HG03575 (cell line): ENCODE measurements around the gene AGAP3.
"Not testable (repeated sequence)": the region's sequence is repeated elsewhere in the genome, so short reads cannot be mapped to it uniquely, and the experiment has no call there.

Experiments used
- ATAC-seq: cut with Tn5 transposase; IDR thresholded peaks from one replicate; pipeline ENCODE4 v1.9.1; 2021; ENCODE audit not compliant: unreplicated experiment, insufficient number of reproducible peaks, low FRiP score; ENCODE audit errors: extremely low read depth

Gene AGAP3

GRCh38 chr7:151085691-151086620 is at the start of gene AGAP3:
TSS of gene AGAP3 (plus strand) at chr7:151086475. CDS start at chr7:151086742, 267 bp downstream.
- ATAC-seq, result no peak

- ATAC-seq, result no peak
These were observed 47.1 kb upstream of the AGAP3 start for GRCh38 chr7:151038951-151039849.

GRCh38 chr7:151039850-151040548 is 46.3 kb upstream of the AGAP3 start:
- no peak for ATAC-seq

- no peak for ATAC-seq
These were observed 45.5 kb upstream of the AGAP3 start for GRCh38 chr7:151040616-151041375.

GRCh38 chr7:151043449-151043848 is 42.8 kb upstream of the AGAP3 start:
- not testable (repeated sequence) for ATAC-seq

GRCh38 chr7:151043959-151044358 is 42.3 kb upstream of the AGAP3 start:
- no peak for ATAC-seq

- no peak for ATAC-seq
These were observed 41.0 kb upstream of the AGAP3 start for GRCh38 chr7:151045262-151045661.

GRCh38 chr7:151045967-151046366 is 40.3 kb upstream of the AGAP3 start:
- ATAC-seq, result no peak

- ATAC-seq, result no peak
These were observed 39.4 kb upstream of the AGAP3 start for GRCh38 chr7:151046603-151047573.

GRCh38 chr7:151047976-151048815 is 38.1 kb upstream of the AGAP3 start, which contains the start of gene ASIC3:
TSS of gene ASIC3 (plus strand) at chr7:151048531. CDS start at chr7:151048886, 355 bp downstream.
- no peak for ATAC-seq

- ATAC-seq, result no peak
These were observed 37.3 kb upstream of the AGAP3 start for GRCh38 chr7:151048911-151049463.

GRCh38 chr7:151051108-151051507 is 35.2 kb upstream of the AGAP3 start:
- ATAC-seq, result no peak

GRCh38 chr7:151053096-151053495 is 33.2 kb upstream of the AGAP3 start:
- no peak for ATAC-seq

- no peak for ATAC-seq
These were observed 32.5 kb upstream of the AGAP3 start for GRCh38 chr7:151053751-151054150.

- ATAC-seq, result no peak
These were observed 30.0 kb upstream of the AGAP3 start for GRCh38 chr7:151056283-151056665.
